Liver (tissue), 9 donors: ENCODE measurements around the gene RAB3B. TPM values are rescaled to one million over a fixed set of nuclear protein-coding genes. Genes with fewer than 3 reads are reported as not detected.
A peak's percentile ranks its signal among the peaks of the same experiment; 100 is the strongest.
"Not testable (repeated sequence)": the region's sequence is repeated elsewhere in the genome, so short reads cannot be mapped to it uniquely, and the experiment has no call there.

Experiments
- DNase-seq: peaks from one replicate; pipeline ENCODE4 v3.0.0-alpha.2; 2017; ENCODE audit warnings: low spot score
- H3K27ac ChIP-seq, 2 donors: one replicate each; pipeline ENCODE4 v1.7.0; 2013; ENCODE audit warnings: inconsistent platforms in 2 of 2, low read length in 2 of 2, control low read depth in 1 of 2, low read depth in 1 of 2, mild to moderate bottlenecking in 1 of 2
- H3K27me3 ChIP-seq, 4 donors: one replicate each; pipeline versions ENCODE4 v1.6.1 to v1.7.0; 2013; ENCODE audit warnings: low read length in 3 of 4, inconsistent platforms in 1 of 4, mild to moderate bottlenecking in 1 of 4, moderate library complexity in 1 of 4; ENCODE audit not compliant: control insufficient read depth in 4 of 4, insufficient read depth in 4 of 4
- H3K36me3 ChIP-seq, 4 donors: one replicate each; pipeline versions ENCODE4 v1.6.1 to v1.7.0; 2013; ENCODE audit warnings: low read length in 3 of 4, mild to moderate bottlenecking in 3 of 4, low read depth in 1 of 4, moderate library complexity in 1 of 4; ENCODE audit not compliant: control insufficient read depth in 4 of 4, insufficient read depth in 3 of 4
- H3K4me1 ChIP-seq, 4 donors: one replicate each; pipeline versions ENCODE4 v1.6.1 to v1.7.0; 2013; ENCODE audit warnings: low read length in 3 of 4, mild to moderate bottlenecking in 3 of 4, moderate library complexity in 1 of 4; ENCODE audit not compliant: control insufficient read depth in 4 of 4, insufficient read depth in 4 of 4
- H3K4me3 ChIP-seq, 3 donors: one replicate each; pipeline versions ENCODE4 v1.6.1 to v1.7.0; 2013; ENCODE audit warnings: low read length in 3 of 3, control low read depth in 1 of 3, low read depth in 1 of 3, mild to moderate bottlenecking in 1 of 3
- H3K9ac ChIP-seq, 2 donors: one replicate each; pipeline ENCODE4 v1.7.0; 2013; ENCODE audit warnings: low read length in 2 of 2, mild to moderate bottlenecking in 2 of 2, moderate library complexity in 2 of 2, control low read depth in 1 of 2, low read depth in 1 of 2
- H3K9me3 ChIP-seq, 4 donors: one replicate each; pipeline versions ENCODE4 v1.6.1 to v1.7.0; 2013; ENCODE audit warnings: low read length in 3 of 4; ENCODE audit not compliant: control insufficient read depth in 4 of 4
- ATF3 ChIP-seq: IDR thresholded peaks from 2 replicates; pipeline ENCODE4 v1.6.1; 2016; ENCODE audit warnings: antibody characterized with exemption
- EGR1 ChIP-seq, 2 donors: IDR thresholded peaks; 2 replicates each; pipeline ENCODE4 v1.6.1; 2016 to 2018; ENCODE audit warnings: antibody characterized with exemption in 2 of 2, low read depth in 2 of 2
- FOXA1 ChIP-seq: IDR thresholded peaks from 2 replicates; pipeline ENCODE4 v1.6.1; 2016; ENCODE audit warnings: antibody characterized with exemption
- FOXA2 ChIP-seq: IDR thresholded peaks from 2 replicates; pipeline ENCODE4 v1.6.1; 2016; ENCODE audit warnings: antibody characterized with exemption
- GABPA ChIP-seq, 2 donors: IDR thresholded peaks in 1 of 2; conservative IDR thresholded peaks in 1 of 2; 2 replicates each; pipeline ENCODE4 v1.6.1; 2016; ENCODE audit warnings: antibody characterized with exemption in 2 of 2, mild to moderate bottlenecking in 1 of 2, moderate library complexity in 1 of 2
- HNF4A ChIP-seq, 2 donors: conservative IDR thresholded peaks; 2 replicates each; pipeline ENCODE4 v1.6.1; 2016; ENCODE audit warnings: antibody characterized with exemption in 2 of 2, mild to moderate bottlenecking in 2 of 2
- JUND ChIP-seq, 2 donors: IDR thresholded peaks; 2 replicates each; pipeline ENCODE4 v1.6.1; 2016; ENCODE audit warnings: antibody characterized with exemption in 2 of 2
- NR2F2 ChIP-seq: IDR thresholded peaks from 2 replicates; pipeline ENCODE4 v1.6.1; 2016; ENCODE audit warnings: antibody characterized with exemption
- RAD21 ChIP-seq, 2 donors: IDR thresholded peaks; 2 replicates each; pipeline ENCODE4 v1.6.1; 2016; ENCODE audit warnings: antibody characterized with exemption in 2 of 2, mild to moderate bottlenecking in 2 of 2
- RXRA ChIP-seq, 2 donors: IDR thresholded peaks; 2 replicates each; pipeline ENCODE4 v1.6.1; 2017 to 2018; ENCODE audit warnings: antibody characterized with exemption in 2 of 2, mild to moderate bottlenecking in 1 of 2
- SP1 ChIP-seq: IDR thresholded peaks from 2 replicates; pipeline ENCODE4 v1.6.1; 2018; ENCODE audit warnings: antibody characterized with exemption, mild to moderate bottlenecking
- TAF1 ChIP-seq: conservative IDR thresholded peaks from 2 replicates; pipeline ENCODE4 v1.6.1; 2016; ENCODE audit warnings: antibody characterized with exemption, mild to moderate bottlenecking
- YY1 ChIP-seq: IDR thresholded peaks from 2 replicates; pipeline ENCODE4 v1.6.1; 2016; ENCODE audit warnings: antibody characterized with exemption, mild to moderate bottlenecking
- WGBS: extraction: QIAGEN DNeasy Blood & Tissue Kit; methylation state at CpG from one replicate; pipeline ENCODE4 v1.1.7; 2013; 5-methylcytosine and 5-hydroxymethylcytosine counted together
- polyA plus RNA-seq, 2 donors: library from polyadenylated mRNA; stranded (reverse) in 1 of 2; unstranded in 1 of 2; fragments of 200-250 nt in 1 of 2; fragments of >200 nt in 1 of 2; fragmentation: Nextera tagmentation in 1 of 2; extraction: Ambion mirVana in 1 of 2; gene quantifications; one replicate each; pipeline versions ENCODE4 v1.2.1 to v1.2.3, GENCODE V29; 2013 to 2015
- total RNA-seq, 2 donors: library from RNA; depleted of rRNA; stranded (reverse); fragments of >200 nt; gene quantifications; one replicate each; pipeline ENCODE4 v1.2.3, GENCODE V29; 2014
- TF ChIP-seq, protein P1 (sequence below): fragments of 150-350 bp; IDR thresholded peaks from 2 replicates; pipeline ENCODE4 v1.5.1; 2017; ENCODE audit warnings: improper control_type of control experiment, low read depth, low read length; ENCODE audit not compliant: missing input control
- donor health status: healthy.
- donor health status: healthy.
- donor health status: healthy.
- donor health status: healthy.
- donor health status: healthy.

The RAB3B gene
- total and polyA plus RNA-seq, 4 donors, result 0.17 to 5.4 (median 0.32) TPM

DNA sequence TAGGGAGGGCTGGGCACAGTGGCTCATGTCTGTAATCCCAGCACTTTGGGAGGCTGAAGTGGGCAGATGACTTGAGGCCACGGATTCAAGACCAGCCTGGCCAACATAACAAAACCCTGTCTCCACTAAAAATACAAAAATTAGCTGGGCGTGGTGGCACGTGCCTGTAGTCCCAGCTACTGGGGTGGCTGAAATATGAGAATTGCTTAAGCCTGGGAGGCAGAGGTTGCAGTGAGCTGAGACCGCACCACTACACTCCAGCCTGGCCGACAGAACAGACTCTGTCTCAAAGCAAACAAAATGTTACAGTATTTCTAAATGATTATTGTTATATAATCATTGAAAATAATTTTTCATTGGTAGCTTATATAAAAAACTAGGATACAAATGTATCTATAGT lies 38.3 kb upstream of the RAB3B start:
- H3K4me3 ChIP-seq, H3K27ac ChIP-seq, H3K9me3 ChIP-seq, H3K27me3 ChIP-seq, H3K9ac ChIP-seq, DNase-seq: not testable (repeated sequence)
- Histone ChIP-seq H3K4me1 (peaks cover 7 to 34% (median 29%) of the 10 kb centered on the region in 4 donors), H3K36me3 (peaks cover 0 to 14% (median 8%) of the 10 kb centered on the region in 4 donors)
- peak; percentile 66 for TF ChIP-seq TAF1
- 36% methylated on average over 5 of the region's 5 CpGs for WGBS

DNA sequence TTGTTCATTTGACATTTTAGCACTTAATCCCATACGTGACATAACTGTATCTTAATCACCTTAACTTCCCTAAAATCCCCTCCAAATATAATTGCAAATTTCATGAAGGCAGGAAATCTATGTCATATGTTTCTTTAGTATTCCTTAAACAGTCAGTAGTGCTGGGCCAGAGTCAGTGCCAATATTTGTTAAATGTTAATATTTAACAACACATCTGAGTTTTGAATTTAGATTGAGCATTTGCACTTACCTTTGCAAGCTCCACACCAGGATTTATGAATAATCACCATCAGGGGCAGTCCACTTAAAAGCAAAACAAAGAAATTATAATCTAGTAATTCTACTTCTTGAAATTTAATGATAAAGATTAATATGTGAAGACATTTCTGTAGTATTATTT lies 37.8 kb upstream of the RAB3B start:
- H3K9ac ChIP-seq, result no peak overlapping the region
- H3K36me3 ChIP-seq, result peaks cover 2 to 19% (median 13%) of the 10 kb centered on the region in 4 donors

DNA sequence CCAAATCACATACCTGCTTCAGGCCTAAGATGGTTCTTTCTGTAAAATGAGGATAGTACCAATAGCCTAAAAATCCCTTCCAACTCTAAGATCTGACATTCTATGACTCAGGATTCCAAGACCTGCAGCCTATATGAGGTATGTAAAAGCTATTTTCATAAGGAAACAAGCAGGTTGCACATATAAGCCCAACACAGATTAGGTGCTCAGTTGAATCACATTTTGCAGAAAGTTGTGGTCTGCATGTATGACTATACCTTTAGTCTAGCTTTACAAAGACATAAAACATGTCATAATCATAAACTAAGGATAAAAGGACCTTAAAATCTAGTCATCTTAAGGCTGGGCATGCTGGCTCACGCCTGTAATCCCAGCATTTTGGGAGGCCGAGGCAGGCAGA lies 35.8 kb upstream of the RAB3B start:
- no peak overlapping the region for H3K27ac ChIP-seq
- peaks cover 5 to 21% (median 16%) of the 10 kb centered on the region in 4 donors for H3K4me1 ChIP-seq
- H3K4me3 ChIP-seq, result no peak overlapping the region
- DNase-seq, result no peak
- H3K9ac ChIP-seq, result no peak overlapping the region
- no peaks in the 10 kb centered on the region for H3K27me3 ChIP-seq
- 98% methylated on average over 2 of the region's 2 CpGs for WGBS
- peaks cover 2 to 35% (median 24%) of the 10 kb centered on the region in 4 donors for H3K36me3 ChIP-seq
- no peaks in the 10 kb centered on the region for H3K9me3 ChIP-seq
- TF ChIP-seq YY1, result no peak
- no peak for TF ChIP-seq RXRA (IDR thresholded peaks at IDR 0.05)
- no peak for TF ChIP-seq ATF3

More for the DNA sequence above, 37.8 kb upstream of the RAB3B start:
- H3K27me3 ChIP-seq, result no peaks in the 10 kb centered on the region
- H3K4me1 ChIP-seq, result peaks cover 7 to 34% (median 29%) of the 10 kb centered on the region in 4 donors
- TF ChIP-seq JUND (IDR thresholded peaks at IDR 0.05) (no peak), HNF4A (conservative IDR thresholded peaks at IDR 0.05) (no peak), SP1 (peak; percentile 25)
- DNase-seq, result no peak
- H3K27ac ChIP-seq, result no peak overlapping the region
- 44% methylated on average over 1 of the region's 1 CpG for WGBS
- no peaks in the 10 kb centered on the region for H3K9me3 ChIP-seq
- no peak overlapping the region for H3K4me3 ChIP-seq

DNA sequence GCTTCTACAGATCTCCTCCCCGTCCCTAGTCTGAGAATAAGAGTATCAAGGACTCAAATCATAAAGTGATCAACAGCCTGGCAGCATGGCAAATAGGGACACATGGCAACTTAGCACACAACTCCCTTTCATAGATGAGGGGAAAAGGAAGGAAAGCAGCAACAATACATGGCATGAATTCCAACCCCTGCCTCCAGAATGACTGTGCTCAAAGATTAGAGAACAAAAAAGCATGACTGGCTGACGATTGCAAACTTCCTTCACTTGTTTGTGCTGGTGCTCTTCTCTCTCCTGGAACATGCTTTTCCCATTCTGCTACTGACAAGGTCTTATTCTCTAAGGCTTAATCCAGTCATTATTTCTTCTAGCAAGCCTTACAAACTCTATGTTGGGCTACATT lies 31.6 kb upstream of the RAB3B start:
- H3K4me1 ChIP-seq, result no peaks in the 10 kb centered on the region
- no peak overlapping the region for H3K27ac ChIP-seq
- H3K9me3 ChIP-seq, result no peaks in the 10 kb centered on the region
- H3K27me3 ChIP-seq, result no peaks in the 10 kb centered on the region
- H3K9ac ChIP-seq, result no peak overlapping the region
- no peak for DNase-seq
- H3K36me3 ChIP-seq, result peaks cover 2 to 51% (median 29%) of the 10 kb centered on the region in 4 donors
- H3K4me3 ChIP-seq, result no peak overlapping the region
- TF ChIP-seq HNF4A (conservative IDR thresholded peaks at IDR 0.05) (no peak), TAF1 (no peak), SP1 (no peak), GABPA (IDR thresholded peaks at IDR 0.05 in 1 of 2, conservative IDR thresholded peaks at IDR 0.05 in 1 of 2) (no peak), RAD21 (IDR thresholded peaks at IDR 0.05) (no peak), EGR1 (IDR thresholded peaks at IDR 0.05; ENCODE audit: low read depth in 2 of 2) (no peak), RXRA (IDR thresholded peaks at IDR 0.05) (no peak), FOXA1 (no peak), FOXA2 (no peak), ATF3 (no peak), NR2F2 (no peak)
- TF ChIP-seq, protein P1, sequence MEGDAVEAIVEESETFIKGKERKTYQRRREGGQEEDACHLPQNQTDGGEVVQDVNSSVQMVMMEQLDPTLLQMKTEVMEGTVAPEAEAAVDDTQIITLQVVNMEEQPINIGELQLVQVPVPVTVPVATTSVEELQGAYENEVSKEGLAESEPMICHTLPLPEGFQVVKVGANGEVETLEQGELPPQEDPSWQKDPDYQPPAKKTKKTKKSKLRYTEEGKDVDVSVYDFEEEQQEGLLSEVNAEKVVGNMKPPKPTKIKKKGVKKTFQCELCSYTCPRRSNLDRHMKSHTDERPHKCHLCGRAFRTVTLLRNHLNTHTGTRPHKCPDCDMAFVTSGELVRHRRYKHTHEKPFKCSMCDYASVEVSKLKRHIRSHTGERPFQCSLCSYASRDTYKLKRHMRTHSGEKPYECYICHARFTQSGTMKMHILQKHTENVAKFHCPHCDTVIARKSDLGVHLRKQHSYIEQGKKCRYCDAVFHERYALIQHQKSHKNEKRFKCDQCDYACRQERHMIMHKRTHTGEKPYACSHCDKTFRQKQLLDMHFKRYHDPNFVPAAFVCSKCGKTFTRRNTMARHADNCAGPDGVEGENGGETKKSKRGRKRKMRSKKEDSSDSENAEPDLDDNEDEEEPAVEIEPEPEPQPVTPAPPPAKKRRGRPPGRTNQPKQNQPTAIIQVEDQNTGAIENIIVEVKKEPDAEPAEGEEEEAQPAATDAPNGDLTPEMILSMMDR, result no peak
- 93% methylated on average over 2 of the region's 2 CpGs for WGBS
